GM23338 (cell line): ENCODE results near the gene ATP13A2. TPM values are rescaled to one million over a fixed set of nuclear protein-coding genes. Genes with fewer than 3 reads are reported as not detected.

ENCODE experiments used
- ATAC-seq: fragments of 200-7000 bp; cut with Tn5 transposase; 3 replicates; pipeline ENCODE4 v1.9.1; 2020
- DNase-seq: peaks from one replicate; pipeline ENCODE4 v3.0.0-alpha.2; 2015; ENCODE audit warnings: low spot score
- H2AFZ ChIP-seq: fragments of 200-600 bp; sonication (generic); 2 replicates; pipeline ENCODE4 v1.8.0; 2016; ENCODE audit warnings: antibody characterized with exemption, mild to moderate bottlenecking, moderate library complexity
- H3F3A ChIP-seq: fragments of 200-600 bp; sonication (generic); replicated peaks from 2 replicates; pipeline ENCODE4 v1.8.0; 2017; ENCODE audit warnings: antibody characterized with exemption, mixed run types, low read depth
- H3K27ac ChIP-seq: fragments of 200-600 bp; sonication (generic); 2 replicates; pipeline ENCODE4 v1.6.1; 2016; ENCODE audit warnings: low read depth
- H3K27me3 ChIP-seq: fragments of 200-600 bp; sonication (generic); 2 replicates; pipeline ENCODE4 v1.8.0; 2016; ENCODE audit warnings: mild to moderate bottlenecking, mixed run types, moderate library complexity; ENCODE audit not compliant: insufficient read depth
- H3K36me3 ChIP-seq: fragments of 200-600 bp; sonication (generic); 2 replicates; pipeline ENCODE4 v1.8.0; 2016; ENCODE audit warnings: mild to moderate bottlenecking; ENCODE audit not compliant: insufficient read depth
- H3K4me1 ChIP-seq: fragments of 200-600 bp; sonication (generic); 2 replicates; pipeline ENCODE4 v1.8.0; 2016; ENCODE audit warnings: mild to moderate bottlenecking, moderate library complexity; ENCODE audit not compliant: insufficient read depth
- H3K4me2 ChIP-seq: fragments of 200-600 bp; sonication (generic); 2 replicates; pipeline ENCODE4 v1.7.1; 2017; ENCODE audit warnings: mixed run types
- H3K4me3 ChIP-seq: fragments of 200-600 bp; sonication (generic); 2 replicates; pipeline ENCODE4 v1.6.1; 2016; ENCODE audit warnings: mixed run types
- H3K79me2 ChIP-seq: fragments of 200-600 bp; sonication (generic); replicated peaks from 2 replicates; pipeline ENCODE4 v1.8.0; 2017; ENCODE audit warnings: mild to moderate bottlenecking; ENCODE audit not compliant: insufficient read depth
- H3K9me2 ChIP-seq: fragments of 200-600 bp; sonication (generic); 2 replicates; pipeline ENCODE4 v1.8.0; 2017; ENCODE audit not compliant: insufficient read depth
- H4K20me1 ChIP-seq: fragments of 200-600 bp; sonication (generic); replicated peaks from 2 replicates; pipeline ENCODE4 v1.8.0; 2017; ENCODE audit warnings: mild to moderate bottlenecking; ENCODE audit not compliant: insufficient read depth
- H3K27ac Mint-ChIP-seq: 2 replicates; pipeline ENCODE4 v1.8.0; 2020; ENCODE audit warnings: inconsistent platforms, mild to moderate bottlenecking, moderate library complexity, mixed read lengths
- H3K27me3 Mint-ChIP-seq: 3 replicates; pipeline ENCODE4 v1.8.0; 2022; ENCODE audit warnings: low read depth, mild to moderate bottlenecking, moderate library complexity, mixed read lengths, inconsistent platforms; ENCODE audit not compliant: insufficient read depth, poor library complexity
- H3K36me3 Mint-ChIP-seq: 3 replicates; pipeline ENCODE4 v1.8.0; 2021; ENCODE audit warnings: low read depth, mild to moderate bottlenecking, inconsistent platforms, moderate library complexity, mixed read lengths
- H3K4me1 Mint-ChIP-seq: 3 replicates; pipeline ENCODE4 v1.8.0; 2020; ENCODE audit warnings: mild to moderate bottlenecking, inconsistent platforms, mixed read lengths
- H3K4me3 Mint-ChIP-seq: 3 replicates; pipeline ENCODE4 v1.8.0; 2021; ENCODE audit warnings: moderate library complexity, mild to moderate bottlenecking, inconsistent platforms, mixed read lengths
- H3K9me3 Mint-ChIP-seq: 3 replicates; pipeline ENCODE4 v1.8.0; 2020; ENCODE audit warnings: moderate library complexity, mild to moderate bottlenecking, inconsistent platforms, mixed read lengths
- CREB1 ChIP-seq: fragments of 250-450 bp; sonication (Bioruptor Pico); IDR thresholded peaks from 2 replicates; pipeline ENCODE4 v1.5.0; 2020; ENCODE audit warnings: low read depth, mild to moderate bottlenecking, moderate library complexity
- CTCF ChIP-seq, 2 experiments: fragments of 200-600 bp in 1 of 2; sonication (generic) in 1 of 2; conservative IDR thresholded peaks; 2 replicates each; pipeline versions ENCODE4 v1.5.1 to v1.6.1; 2016 to 2017; ENCODE audit warnings: antibody characterized with exemption in 2 of 2, low read depth in 2 of 2, mild to moderate bottlenecking in 2 of 2, moderate library complexity in 1 of 2
- ETS1 ChIP-seq: IDR thresholded peaks from 2 replicates; pipeline ENCODE4 v1.6.1; 2016; ENCODE audit warnings: antibody characterized with exemption
- EZH2 ChIP-seq: fragments of 200-600 bp; sonication (generic); IDR thresholded peaks from one replicate; pipeline ENCODE4 v1.8.0; 2017; ENCODE audit warnings: antibody characterized with exemption, mild to moderate bottlenecking, low read depth; ENCODE audit not compliant: unreplicated experiment
- POLR2AphosphoS5 ChIP-seq: IDR thresholded peaks from 2 replicates; pipeline ENCODE4 v1.6.1; 2016; ENCODE audit warnings: antibody characterized with exemption, low read depth
- REST ChIP-seq: IDR thresholded peaks from one replicate; pipeline ENCODE4 v1.6.1; 2018; ENCODE audit warnings: antibody characterized with exemption; ENCODE audit not compliant: unreplicated experiment
- STAT1 ChIP-seq: IDR thresholded peaks from one replicate; pipeline ENCODE4 v1.6.1; 2016; ENCODE audit warnings: antibody characterized with exemption; ENCODE audit not compliant: unreplicated experiment
- ZNF331 ChIP-seq: fragments of 250-450 bp; sonication (Bioruptor Pico); IDR thresholded peaks from 2 replicates; pipeline ENCODE4 v1.5.0; 2020; ENCODE audit warnings: low read depth, mild to moderate bottlenecking, moderate library complexity
- polyA plus RNA-seq: library from polyadenylated mRNA; unstranded; fragments of >200 nt; fragmentation: Nextera tagmentation; extraction: Ambion mirVana; gene quantifications from 2 replicates; pipeline ENCODE4 v1.2.1, GENCODE V29; 2016
- total RNA-seq: library from RNA; depleted of rRNA; stranded (reverse); fragments of >200 nt; shearing (Covaris generic); gene quantifications from 2 replicates; pipeline ENCODE4 v1.2.3, GENCODE V29; 2014

ATP13A2 gene
- total and polyA plus RNA-seq, 2 experiments from 2014 or later, result 30.1 to 87.7 TPM

- Mint-ChIP-seq H3K4me3 (no peak overlapping the region), H3K9me3 (no peaks in the 10 kb centered on the region), H3K27me3 (peaks cover 9% of the 10 kb centered on the region), H3K27ac (no peak overlapping the region), H3K4me1 (peaks cover 20% of the 10 kb centered on the region), H3K36me3 (peaks cover 26% of the 10 kb centered on the region)
- 0 out of 2 replicates have a peak, but pooled peaks cover 5% of the 10 kb centered on the region for H3F3A ChIP-seq
- H3K27me3 ChIP-seq, result no peaks in the 10 kb centered on the region
- H3K4me2 ChIP-seq, result no peak overlapping the region
- H2AFZ ChIP-seq, result no peak overlapping the region
- H3K9me2 ChIP-seq, result no peaks in the 10 kb centered on the region
- ATAC-seq (no peak), DNase-seq (no peak)
- TF ChIP-seq POLR2AphosphoS5 (no peak), ZNF331 (CRISPR knock-in tag) (no peak), STAT1 (no peak), ETS1 (no peak), CREB1 (no peak), CTCF (conservative IDR thresholded peaks at IDR 0.05; ENCODE audit: low read depth in 2 of 2) (no peak), EZH2 (no peak)
- no peaks in the 10 kb centered on the region; the same call in none of the 2 replicates for H3K36me3 ChIP-seq
- peaks cover 11% of the 10 kb centered on the region for H4K20me1 ChIP-seq
- H3K27ac ChIP-seq, result no peak overlapping the region
- H3K4me3 ChIP-seq, result no peak overlapping the region
- peaks cover 10% of the 10 kb centered on the region for H3K4me1 ChIP-seq
- peaks cover 8% of the 10 kb centered on the region for H3K79me2 ChIP-seq
Observed at GRCh38 chr1:17005365-17005740, 6.4 kb downstream of the ATP13A2 start.

- no peaks in the 10 kb centered on the region for H3K9me2 ChIP-seq
- no peak overlapping the region for H3K4me3 Mint-ChIP-seq
- H3K4me2 ChIP-seq, result no peak overlapping the region
- DNase-seq (peak; percentile 44), ATAC-seq (peak; percentile 12; the same call in 2 of the 3 replicates)
- H3K9me3 Mint-ChIP-seq, result no peaks in the 10 kb centered on the region
- H3K4me3 ChIP-seq, result no peak overlapping the region
- no peak overlapping the region for H3K27ac Mint-ChIP-seq
- peaks cover 10% of the 10 kb centered on the region for H3K4me1 ChIP-seq
- H4K20me1 ChIP-seq, result peaks cover 8% of the 10 kb centered on the region; the same call in 1 of the 2 replicates
- 0 out of 2 replicates have a peak, but pooled peaks cover 5% of the 10 kb centered on the region for H3F3A ChIP-seq
- H2AFZ ChIP-seq, result no peak overlapping the region
- TF ChIP-seq CTCF (conservative IDR thresholded peaks at IDR 0.05; ENCODE audit: low read depth in 2 of 2), result peak; percentile 23 to 52; a peak in 3 of 4 replicates
- no peak for TF ChIP-seq REST
- TF ChIP-seq STAT1, result no peak
- no peak for TF ChIP-seq ETS1
- H3K36me3 Mint-ChIP-seq, result peaks cover 27% of the 10 kb centered on the region
- no peaks in the 10 kb centered on the region; the same call in none of the 2 replicates for H3K36me3 ChIP-seq
- no peaks in the 10 kb centered on the region for H3K27me3 ChIP-seq
- no peak overlapping the region for H3K27ac ChIP-seq
- peaks cover 6% of the 10 kb centered on the region for H3K79me2 ChIP-seq
- H3K4me1 Mint-ChIP-seq, result peaks cover 17% of the 10 kb centered on the region
- peaks cover 9% of the 10 kb centered on the region for H3K27me3 Mint-ChIP-seq
Observed at GRCh38 chr1:17004466-17005364, 7.0 kb downstream of the ATP13A2 start.
